Measurements from ENCODE around the gene CTR9. TPM values are rescaled to one million over a fixed set of nuclear protein-coding genes. Genes with fewer than 3 reads are reported as not detected.

The CTR9 gene
- total and polyA plus RNA-seq, 2 of the 13 experiments (the other 11 are each of a cell fraction or from before 2014, with no cell fraction given) = 6.6 to 22.1 TPM

- TF ChIP-seq HMGXB3 (CRISPR knock-in tag; IDR thresholded peaks at IDR 0.05; ENCODE audit: borderline replicate concordance) (no peak), HOXA5 (CRISPR knock-in tag; IDR thresholded peaks at IDR 0.05) (peak; percentile 75; the same call in 1 of the 2 replicates), ELF1 (CRISPR knock-in tag; IDR thresholded peaks at IDR 0.05) (peak; percentile 89), MED13 (CRISPR knock-in tag; IDR thresholded peaks at IDR 0.05) (peak; percentile 39; the same call in 1 of the 2 replicates), HOMEZ (CRISPR knock-in tag; IDR thresholded peaks at IDR 0.05; ENCODE audit: low read depth) (0 out of 2 replicates have a peak, but pooled peaks have one; percentile 69), RBM39 (IDR thresholded peaks at IDR 0.05; ENCODE audit: low read depth, low read length, poor library complexity, severe bottlenecking) (peak; percentile 88), ZNF318 (CRISPR knock-in tag; IDR thresholded peaks at IDR 0.05) (no peak), ZBTB44 (CRISPR knock-in tag; IDR thresholded peaks at IDR 0.05) (no peak; the same call in 1 of the 2 replicates), JUNB (CRISPR knock-in tag; IDR thresholded peaks at IDR 0.05; ENCODE audit: borderline replicate concordance) (no peak), NRL (CRISPR knock-in tag; IDR thresholded peaks at IDR 0.05; ENCODE audit: borderline replicate concordance) (no peak; the same call in none of the 2 replicates)
These were observed at the start of gene CTR9 (continued) for GRCh38 chr11:10750838-10751580.

Measured in HepG2 (cell line).